Tibial nerve (tissue), 4 donors: ENCODE data around the gene TMEM132D. TPM values are rescaled to one million over a fixed set of nuclear protein-coding genes. Genes with fewer than 3 reads are reported as not detected.

Source experiments
- DNase-seq, 2 donors: peaks; one replicate each; pipeline ENCODE4 v3.0.0-alpha.2; 2019; ENCODE audit warnings: low spot score in 2 of 2
- H3K27ac ChIP-seq, 4 donors: fragments of 200-600 bp; sonication (generic) in 3 of 4; one replicate each; pipeline ENCODE4 v1.5.1; 2017 to 2019; ENCODE audit warnings: mild to moderate bottlenecking in 1 of 4
- H3K27me3 ChIP-seq, 2 donors: fragments of 200-600 bp; sonication (generic) in 1 of 2; one replicate each; pipeline versions ENCODE4 v1.5.1 to v1.6.0; 2017 to 2019
- H3K36me3 ChIP-seq, 3 donors: fragments of 200-600 bp; sonication (generic); one replicate each; pipeline ENCODE4 v1.5.1; 2018 to 2019
- H3K4me1 ChIP-seq, 4 donors: fragments of 200-600 bp; sonication (generic) in 3 of 4; one replicate each; pipeline ENCODE4 v1.5.1; 2017 to 2019
- H3K4me3 ChIP-seq, 4 donors: fragments of 200-600 bp; sonication (generic) in 3 of 4; one replicate each; pipeline ENCODE4 v1.5.1; 2017 to 2019; ENCODE audit warnings: mild to moderate bottlenecking in 1 of 4, moderate library complexity in 1 of 4
- H3K9me3 ChIP-seq, 4 donors: fragments of 200-600 bp; sonication (generic) in 3 of 4; one replicate each; pipeline ENCODE4 v1.5.1; 2017 to 2019
- CTCF ChIP-seq, 5 experiments: fragments of 200-600 bp in 3 of 5; fragments of 450-650 bp in 2 of 5; sonication (generic) in 3 of 5; IDR thresholded peaks; one replicate each; pipeline ENCODE4 v1.5.1; 2016 to 2019; ENCODE audit warnings: antibody characterized with exemption in 5 of 5, mild to moderate bottlenecking in 3 of 5, moderate library complexity in 2 of 5
- EP300 ChIP-seq, 2 donors: sonication (generic); formaldehyde crosslinking; IDR thresholded peaks; one replicate each; pipeline ENCODE4 v1.6.1; 2017; ENCODE audit warnings: antibody characterized with exemption in 2 of 2, mild to moderate bottlenecking in 1 of 2
- POLR2A ChIP-seq, 2 donors: fragments of 450-650 bp; IDR thresholded peaks; one replicate each; pipeline ENCODE4 v1.6.1; 2017; ENCODE audit warnings: antibody characterized with exemption in 2 of 2, mild to moderate bottlenecking in 2 of 2, moderate library complexity in 2 of 2
- WGBS, 2 donors: methylation state at CpG; one replicate each; pipeline ENCODE4 v1.1.5; 2018; 5-methylcytosine and 5-hydroxymethylcytosine counted together
- total RNA-seq, 4 donors: library from RNA; depleted of rRNA; stranded (reverse); fragments of >200 nt; gene quantifications; one replicate each; pipeline ENCODE4 v1.1.0, GENCODE V29; 2016

Gene TMEM132D
- total RNA-seq, 4 donors from 2014 or later, result under 0.01 to 0.21 TPM; not detected in 2

- Histone ChIP-seq H3K27me3 (no peaks in the 10 kb centered on the region), H3K4me3 (no peak overlapping the region), H3K4me1 (no peaks in the 10 kb centered on the region), H3K36me3 (no peaks in the 10 kb centered on the region), H3K9me3 (peaks cover 0 to 6% (median 0%) of the 10 kb centered on the region in 4 donors), H3K27ac (no peak overlapping the region)
- 72 to 73% methylated on average over 5 of the region's 5 CpGs for WGBS, 2 donors
- DNase-seq, result no peak
- TF ChIP-seq CTCF (IDR thresholded peaks at IDR 0.05) (no peak), POLR2A (IDR thresholded peaks at IDR 0.05) (no peak), EP300 (IDR thresholded peaks at IDR 0.05) (no peak)
Measured at GRCh38 chr12:129673806-129674205, 230.0 kb downstream of the TMEM132D start.

- Histone ChIP-seq H3K36me3 (no peaks in the 10 kb centered on the region), H3K9me3 (peaks cover 0 to 4% (median 0%) of the 10 kb centered on the region in 4 donors), H3K27me3 (no peaks in the 10 kb centered on the region), H3K4me3 (no peak overlapping the region), H3K27ac (no peak overlapping the region), H3K4me1 (no peaks in the 10 kb centered on the region)
- 68 to 84% methylated on average over 8 of the region's 8 CpGs for WGBS, 2 donors
- DNase-seq, result no peak
- TF ChIP-seq CTCF (IDR thresholded peaks at IDR 0.05) (no peak), POLR2A (IDR thresholded peaks at IDR 0.05) (no peak), EP300 (IDR thresholded peaks at IDR 0.05) (no peak)
Measured at GRCh38 chr12:129672110-129672509, 231.7 kb downstream of the TMEM132D start.

- no peak overlapping the region for H3K4me3 ChIP-seq
- H3K27me3 ChIP-seq, result no peaks in the 10 kb centered on the region
Measured at GRCh38 chr12:129670256-129670920, 233.4 kb downstream of the TMEM132D start.

GRCh38 chr12:129665414-129665813, 238.4 kb downstream of the TMEM132D start:
- no peak for DNase-seq
- H3K9me3 ChIP-seq, result peaks cover 0 to 7% (median 0%) of the 10 kb centered on the region in 4 donors
- TF ChIP-seq POLR2A (IDR thresholded peaks at IDR 0.05) (no peak), CTCF (IDR thresholded peaks at IDR 0.05) (no peak), EP300 (IDR thresholded peaks at IDR 0.05) (no peak)

More at GRCh38 chr12:129670256-129670920, 233.4 kb downstream of the TMEM132D start:
- no peak overlapping the region for H3K27ac ChIP-seq
- no peaks in the 10 kb centered on the region for H3K9me3 ChIP-seq
- DNase-seq, result no peak
- TF ChIP-seq EP300 (IDR thresholded peaks at IDR 0.05) (no peak), POLR2A (IDR thresholded peaks at IDR 0.05) (no peak)
- 44 to 50% methylated on average over 6 of the region's 6 CpGs for WGBS, 2 donors
- H3K4me1 ChIP-seq, result no peaks in the 10 kb centered on the region
- H3K36me3 ChIP-seq, result no peaks in the 10 kb centered on the region

GRCh38 chr12:129662234-129662633, 241.6 kb downstream of the TMEM132D start:
- no peak overlapping the region for H3K4me3 ChIP-seq
- 91 to 92% methylated on average over 9 of the region's 9 CpGs for WGBS, 2 donors
- no peaks in the 10 kb centered on the region for H3K36me3 ChIP-seq
- DNase-seq, result no peak
- no peak overlapping the region for H3K27ac ChIP-seq
- H3K4me1 ChIP-seq, result no peaks in the 10 kb centered on the region
- no peak for TF ChIP-seq POLR2A (IDR thresholded peaks at IDR 0.05)
- TF ChIP-seq EP300 (IDR thresholded peaks at IDR 0.05), result no peak
- TF ChIP-seq CTCF (IDR thresholded peaks at IDR 0.05), result no peak
- no peaks in the 10 kb centered on the region for H3K27me3 ChIP-seq
- H3K9me3 ChIP-seq, result peaks cover 0 to 7% (median 0%) of the 10 kb centered on the region in 4 donors

More at GRCh38 chr12:129665414-129665813, 238.4 kb downstream of the TMEM132D start:
- 58 to 62% methylated on average over 6 of the region's 6 CpGs for WGBS, 2 donors
- H3K36me3 ChIP-seq, result no peaks in the 10 kb centered on the region
- H3K4me1 ChIP-seq, result no peaks in the 10 kb centered on the region
- H3K27ac ChIP-seq, result no peak overlapping the region
- H3K4me3 ChIP-seq, result no peak overlapping the region
- H3K27me3 ChIP-seq, result no peaks in the 10 kb centered on the region
